ENCODE measurements around the gene POLH. TPM values are rescaled to one million over a fixed set of nuclear protein-coding genes. Genes with fewer than 3 reads are reported as not detected.

Gene POLH
- total RNA-seq: 12.3 and 16.8 TPM in 2 replicates

GRCh38 chr6:43575772-43576551 lies at the start of gene POLH, which contains the start of gene XPO5:
TSS of gene POLH (plus strand) at chr6:43576185. CDS start at chr6:43582320, 6,135 bp downstream.
TSS of gene XPO5 (minus strand) at chr6:43576038. CDS start at chr6:43575864, 174 bp downstream.

GRCh38 chr6:43629104-43629504 lies 53.1 kb downstream of the POLH start, which contains the start of gene GTPBP2:
TSS of gene GTPBP2 (minus strand) at chr6:43629264. CDS start at chr6:43629162, 102 bp downstream.

DNA sequence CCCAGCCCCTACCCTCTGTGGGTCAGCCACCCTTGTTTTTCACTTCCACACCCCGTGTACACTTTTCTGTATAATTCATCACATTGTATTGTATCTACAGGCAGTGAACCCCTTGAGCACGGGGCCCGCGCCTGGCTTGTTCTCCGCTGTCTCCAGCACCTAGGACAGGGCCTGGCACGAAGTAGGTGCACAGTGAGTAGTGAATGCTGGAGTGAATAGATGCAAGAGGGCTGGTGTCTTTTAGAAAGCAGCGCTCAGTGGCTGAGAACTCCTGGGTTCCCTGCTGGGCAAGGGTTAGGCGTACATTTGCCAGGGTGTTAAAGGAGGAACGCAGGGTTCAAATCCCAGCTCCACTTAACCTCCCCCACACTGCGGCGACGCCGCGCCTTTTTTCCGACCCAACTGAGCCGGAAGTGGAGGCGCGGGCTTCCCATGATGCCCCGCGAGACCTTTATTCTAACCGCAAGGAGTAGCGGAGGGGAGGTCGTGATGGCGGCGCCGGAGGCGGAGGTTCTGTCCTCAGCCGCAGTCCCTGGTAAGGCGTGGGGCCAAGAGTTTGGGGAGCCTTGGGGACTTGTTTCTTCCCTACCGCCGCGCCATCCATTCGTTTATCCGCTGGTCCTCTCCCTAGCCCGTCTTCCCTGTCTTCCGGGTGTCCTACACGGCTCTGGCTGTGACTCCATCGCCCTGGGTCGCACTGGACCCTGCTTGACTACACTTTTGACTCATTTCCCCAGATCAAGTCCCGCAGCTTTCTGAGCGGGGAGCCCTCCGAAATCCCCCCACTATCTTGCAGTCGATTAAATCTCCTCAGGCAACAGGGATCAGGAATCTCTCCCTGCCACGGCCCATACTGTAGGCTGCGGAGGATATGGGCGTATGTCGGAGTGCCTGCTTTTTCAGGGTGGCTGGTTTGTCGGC lies 59.7 kb downstream of the POLH start, which contains the start of gene MAD2L1BP:
TSS of gene MAD2L1BP (plus strand) at position 454 of the 921 bp plus-strand sequence. CDS start at position 490, 36 bp downstream.

GRCh38 chr6:43644940-43645612 lies 69.1 kb downstream of the POLH start, which contains the start of gene RSPH9:
TSS of gene RSPH9 (plus strand) at chr6:43645036. CDS start at chr6:43645099, 63 bp downstream.

Other genes starting within 250 kb of the POLH start
- gene ZNF318, start 206.5 kb upstream of the POLH start, total RNA-seq: 7.0 and 13.6 TPM in 2 replicates
- gene ABCC10, start 148.6 kb upstream of the POLH start, total RNA-seq: 16.8 and 17.6 TPM in 2 replicates
- 1.0 and 1.8 TPM in 2 replicates for gene DLK2, start 120.6 kb upstream of the POLH start, total RNA-seq
- gene TJAP1, start 98.6 kb upstream of the POLH start, total RNA-seq: 16.0 and 23.8 TPM in 2 replicates
- 0.39 TPM in 1 of 2 replicates, not detected in the other for gene LRRC73, start 65.8 kb upstream of the POLH start, total RNA-seq
- gene YIPF3, start 59.3 kb upstream of the POLH start, total RNA-seq: 146 and 163 TPM in 2 replicates
- 23.4 and 25.1 TPM in 2 replicates for gene POLR1C, start 59.1 kb upstream of the POLH start, total RNA-seq
- gene XPO5, start 147 bp upstream of the POLH start, total RNA-seq: 10.4 and 23.9 TPM in 2 replicates
- gene GTPBP2, start 53.1 kb downstream of the POLH start, total RNA-seq: 33.4 and 55.9 TPM in 2 replicates
- 32.9 and 57.9 TPM in 2 replicates for gene MAD2L1BP, start 59.7 kb downstream of the POLH start, total RNA-seq
- 0.24 and 0.78 TPM in 2 replicates for gene RSPH9, start 68.9 kb downstream of the POLH start, total RNA-seq
- 53.0 and 58.9 TPM in 2 replicates for gene MRPS18A, start 111.6 kb downstream of the POLH start, total RNA-seq
- gene VEGFA, start 194.0 kb downstream of the POLH start, total RNA-seq: 102 and 183 TPM in 2 replicates

All from epithelial cell of alveolus of lung (primary cell).